Activated B cell treated with CpG ODN at 0.5 μM for 24 hours (primary cell): ENCODE results near the gene PLCH1. TPM values are rescaled to one million over a fixed set of nuclear protein-coding genes. Genes with fewer than 3 reads are reported as not detected.
"Not testable (repeated sequence)": the region's sequence is repeated elsewhere in the genome, so short reads cannot be mapped to it uniquely, and the experiment has no call there.

ENCODE experiments used
- ATAC-seq: fragments of 200-7000 bp; cut with Tn5 transposase; one replicate; pipeline ENCODE4 v1.10.0; 2021; ENCODE audit warnings: low read depth, mild to moderate bottlenecking, moderate library complexity
- CTCF ChIA-PET: fragments of 350-600 bp; sonication (Branson Sonifier 250); formaldehyde crosslinking; loops from one replicate; lab custom pipeline; 2021; ENCODE audit warnings: antibody characterized with exemption; lab: Charles Lee
- POLR2A ChIA-PET: fragments of 350-600 bp; sonication (Branson Sonifier 250); formaldehyde crosslinking; loops from one replicate; lab custom pipeline; 2021; ENCODE audit warnings: antibody characterized with exemption; lab: Charles Lee
- DNase-seq: peaks from one replicate; pipeline ENCODE4 v3.0.0; 2022
- H3K27ac Mint-ChIP-seq: one replicate; pipeline ENCODE4 v1.8.0; 2020; ENCODE audit warnings: mixed read lengths
- H3K27me3 Mint-ChIP-seq: one replicate; pipeline ENCODE4 v1.8.0; 2021; ENCODE audit warnings: mixed read lengths
- H3K36me3 Mint-ChIP-seq: one replicate; pipeline ENCODE4 v1.8.0; 2021; ENCODE audit warnings: low read depth, mixed read lengths
- H3K4me1 Mint-ChIP-seq: one replicate; pipeline ENCODE4 v1.8.0; 2021; ENCODE audit warnings: mixed read lengths
- H3K4me3 Mint-ChIP-seq: one replicate; pipeline ENCODE4 v1.8.0; 2020; ENCODE audit warnings: mild to moderate bottlenecking, mixed read lengths
- H3K9me3 Mint-ChIP-seq: one replicate; pipeline ENCODE4 v1.8.0; 2020; ENCODE audit warnings: mixed read lengths
- CTCF ChIP-seq: fragments of 200-600 bp; IDR thresholded peaks from one replicate; pipeline ENCODE4 v1.8.0; 2022; ENCODE audit warnings: antibody characterized with exemption, mild to moderate bottlenecking
- intact Hi-C: fragments of 100-400 bp; cut with micrococcal nuclease; formaldehyde crosslinking; loops from one replicate; pipeline ENCODE4 v1.15.1; 2024
- total RNA-seq: library from RNA; stranded (reverse); gene quantifications from 2 replicates; pipeline ENCODE4 v1.2.3, GENCODE V29; 2022

The PLCH1 gene
- total RNA-seq, 1 donor from 2014 or later, result 0.27 TPM

GRCh38 chr3:155643581-155644165, 101.2 kb downstream of the PLCH1 start:
- no peak for TF ChIP-seq CTCF
- DNase-seq (no peak), ATAC-seq (no peak)
- H3K27ac Mint-ChIP-seq, result no peak overlapping the region
- no peaks in the 10 kb centered on the region for H3K9me3 Mint-ChIP-seq
- H3K4me1 Mint-ChIP-seq, result no peaks in the 10 kb centered on the region
- no peaks in the 10 kb centered on the region for H3K36me3 Mint-ChIP-seq
- no peaks in the 10 kb centered on the region for H3K27me3 Mint-ChIP-seq
- ChIA-PET CTCF (no interaction called here), POLR2A (no interaction called here)
- intact Hi-C loops, result no loop called here
- H3K4me3 Mint-ChIP-seq, result no peak overlapping the region

DNA sequence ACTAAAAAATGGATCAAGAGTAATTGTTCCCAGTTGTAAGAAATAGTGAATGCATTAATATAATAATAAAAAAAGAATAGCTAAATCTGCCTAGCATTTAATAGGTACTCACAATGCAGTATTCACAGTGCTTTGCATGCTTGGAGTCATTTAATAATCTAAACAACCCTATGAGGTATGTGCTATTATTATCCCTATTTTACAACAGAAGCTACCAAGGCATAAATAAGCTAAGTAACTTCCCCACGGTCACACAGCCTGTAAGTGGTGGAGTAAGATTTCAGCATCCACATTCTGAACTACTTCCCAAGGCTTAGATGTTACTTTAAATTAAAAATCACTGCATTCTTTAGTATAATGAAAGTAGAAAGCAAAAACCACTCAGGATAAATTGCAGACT, 102.9 kb downstream of the PLCH1 start:
- no peak overlapping the region for H3K27ac Mint-ChIP-seq
- no peaks in the 10 kb centered on the region for H3K4me1 Mint-ChIP-seq
- CTCF ChIA-PET, result no interaction called here

GRCh38 chr3:155640098-155640497, 104.8 kb downstream of the PLCH1 start:
- Mint-ChIP-seq H3K9me3 (no peaks in the 10 kb centered on the region), H3K4me3 (no peak overlapping the region), H3K27me3 (no peaks in the 10 kb centered on the region), H3K4me1 (no peaks in the 10 kb centered on the region), H3K27ac (no peak overlapping the region), H3K36me3 (no peaks in the 10 kb centered on the region)
- DNase-seq (no peak), ATAC-seq (no peak)
- intact Hi-C loops, result no loop called here
- POLR2A ChIA-PET, result interaction anchor here (0.6 kb wide), 1 partner anchor 17 kb away, joined by 6 read pairs; no protein-coding TSS in a partner anchor
- CTCF ChIA-PET, result no interaction called here
- no peak for TF ChIP-seq CTCF

More for the DNA sequence above, 102.9 kb downstream of the PLCH1 start:
- intact Hi-C loops, result no loop called here
- no peak for TF ChIP-seq CTCF
- Mint-ChIP-seq H3K27me3 (no peaks in the 10 kb centered on the region), H3K4me3 (no peak overlapping the region), H3K36me3 (no peaks in the 10 kb centered on the region), H3K9me3 (no peaks in the 10 kb centered on the region)
- ATAC-seq (no peak), DNase-seq (no peak)
- POLR2A ChIA-PET, result no interaction called here

DNA sequence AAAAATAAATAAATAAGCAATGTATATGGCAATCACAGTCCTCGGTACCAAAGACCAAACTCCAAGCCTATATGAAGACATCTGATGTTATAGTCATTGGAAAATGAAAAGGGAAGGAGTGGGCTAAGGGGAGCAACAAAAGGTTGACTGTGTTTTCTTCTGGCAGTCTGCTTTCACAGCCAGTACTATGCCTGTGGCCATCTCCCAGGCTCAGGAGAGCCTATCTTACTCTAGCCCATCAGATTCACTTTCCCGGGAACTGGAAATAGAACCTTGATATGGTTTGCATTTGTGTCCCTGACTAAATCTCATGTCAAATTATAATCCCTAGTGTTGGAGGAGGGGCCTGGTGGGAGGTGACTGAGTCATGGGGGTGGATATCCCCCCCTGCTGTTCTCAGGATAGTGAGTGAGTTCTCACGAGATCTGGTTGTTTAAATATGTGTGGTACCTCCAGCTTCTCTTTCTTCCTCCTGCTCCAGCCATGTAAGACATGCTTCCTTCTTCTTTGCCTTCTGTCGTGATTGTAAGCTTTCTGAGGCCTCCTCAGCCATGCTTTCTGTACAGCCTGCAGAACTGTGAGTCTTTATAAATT, 105.3 kb downstream of the PLCH1 start:
- H3K4me3 Mint-ChIP-seq, result no peak overlapping the region
- CTCF ChIA-PET, result no interaction called here
- no peaks in the 10 kb centered on the region for H3K27me3 Mint-ChIP-seq
- DNase-seq (no peak), ATAC-seq (no peak)
- TF ChIP-seq CTCF, result no peak
- no peaks in the 10 kb centered on the region for H3K36me3 Mint-ChIP-seq
- H3K4me1 Mint-ChIP-seq, result no peaks in the 10 kb centered on the region
- POLR2A ChIA-PET, result interaction anchor here (0.6 kb wide), 1 partner anchor 17 kb away, joined by 6 read pairs; no protein-coding TSS in a partner anchor
- no peak overlapping the region for H3K27ac Mint-ChIP-seq
- H3K9me3 Mint-ChIP-seq, result no peaks in the 10 kb centered on the region
- intact Hi-C loops, result no loop called here

DNA sequence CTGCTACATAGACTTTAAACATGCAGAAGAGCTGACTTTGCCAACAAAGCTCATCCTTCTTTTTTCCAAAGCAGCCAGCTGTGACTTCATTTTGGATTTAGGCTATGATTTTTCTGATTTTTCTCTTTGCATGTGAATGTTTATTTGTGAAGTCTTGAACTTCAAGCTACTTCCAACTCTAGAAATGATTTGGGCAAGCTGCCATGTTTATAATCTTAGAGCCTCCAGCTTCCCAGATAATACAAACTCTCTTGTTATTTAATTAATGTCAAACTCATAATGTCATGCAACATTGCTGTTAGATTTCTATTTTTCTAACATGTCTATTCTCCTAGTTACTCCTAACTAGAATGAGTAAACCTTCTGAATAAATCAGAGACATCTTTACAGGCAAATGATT, 106.4 kb downstream of the PLCH1 start:
- CTCF ChIA-PET, POLR2A ChIA-PET, H3K4me1 Mint-ChIP-seq, H3K36me3 Mint-ChIP-seq, H3K4me3 Mint-ChIP-seq, DNase-seq, H3K27ac Mint-ChIP-seq, H3K27me3 Mint-ChIP-seq, ATAC-seq, H3K9me3 Mint-ChIP-seq, intact Hi-C loops: not testable (repeated sequence)
